NCI-H2171 (cell line): ENCODE results near the gene PLEKHD1.

Source experiments
- DNase-seq: peaks from one replicate; lab custom pipeline; 2025; lab: John Stamatoyannopoulos, UW

Gene PLEKHD1

DNA sequence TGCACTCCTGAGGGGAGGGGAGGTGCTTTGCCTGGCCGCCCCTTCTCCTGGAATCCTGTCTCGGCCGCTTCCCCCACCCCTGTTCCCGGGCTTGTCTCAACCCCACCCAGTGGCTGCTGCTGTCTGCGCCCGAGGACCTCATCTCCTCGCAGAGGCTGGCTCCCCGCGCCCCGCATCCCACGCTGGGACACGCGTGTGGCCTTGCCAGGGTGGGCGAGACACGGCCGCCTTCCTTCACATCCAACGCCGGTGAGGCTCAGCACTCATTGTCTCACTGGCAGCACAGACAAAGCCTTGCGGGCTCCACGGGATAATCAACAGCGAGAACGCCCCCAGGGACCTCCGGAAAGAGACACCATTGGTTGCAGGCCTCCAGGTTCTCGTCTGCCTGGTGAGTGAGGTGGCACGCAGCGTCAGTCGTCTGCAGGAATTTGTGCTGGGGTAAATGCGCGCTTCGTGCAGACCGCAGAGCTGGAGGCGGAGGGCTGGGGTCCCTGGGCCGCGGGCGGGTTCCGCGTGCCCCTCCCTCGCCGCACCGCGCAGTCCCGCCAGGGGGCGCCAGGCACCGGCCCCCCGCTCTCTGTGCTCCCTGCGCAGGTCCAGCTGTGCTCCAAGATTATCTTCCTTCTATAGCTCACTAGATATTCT is 63.3 kb downstream of the PLEKHD1 start:
- no peak for DNase-seq

DNA sequence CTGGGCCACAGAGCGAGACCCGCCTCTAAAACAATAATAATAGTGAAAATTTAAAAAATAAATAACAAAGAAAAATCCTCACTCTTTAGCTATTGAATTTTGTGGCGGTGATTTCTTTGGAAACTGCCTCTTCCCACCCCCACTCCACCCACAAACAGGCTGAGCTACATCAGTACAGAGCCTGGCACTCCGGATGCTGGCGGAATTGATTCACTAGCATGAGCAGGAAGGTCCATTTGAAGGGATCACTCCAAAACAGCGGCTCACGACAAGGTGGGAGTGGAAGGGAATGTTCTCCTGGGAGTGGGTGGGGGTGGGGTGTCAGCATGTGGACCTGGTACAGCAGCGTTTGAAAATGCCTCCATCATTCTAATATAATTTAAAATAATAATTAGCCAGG is 64.0 kb downstream of the PLEKHD1 start:
- no peak for DNase-seq

DNA sequence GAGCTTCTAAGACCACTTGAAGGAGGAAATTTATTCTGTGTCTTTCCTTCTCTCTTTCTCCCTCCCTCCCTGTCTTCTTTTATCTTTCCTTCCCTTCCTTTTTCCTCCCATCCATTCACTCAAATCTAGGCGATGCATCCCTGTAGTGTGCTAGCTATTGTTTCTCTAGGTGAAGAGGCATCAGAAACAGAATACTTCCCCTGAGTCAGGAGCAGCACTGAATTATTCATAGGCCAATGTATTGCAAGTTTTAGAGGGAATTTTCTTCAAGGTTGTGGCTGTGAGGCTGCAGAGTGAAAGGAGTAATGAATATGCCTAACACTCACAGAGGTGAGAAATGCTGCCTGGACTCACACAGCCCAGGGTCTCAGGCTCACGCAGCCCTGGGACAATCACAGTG is 67.0 kb downstream of the PLEKHD1 start:
- no peak for DNase-seq

DNA sequence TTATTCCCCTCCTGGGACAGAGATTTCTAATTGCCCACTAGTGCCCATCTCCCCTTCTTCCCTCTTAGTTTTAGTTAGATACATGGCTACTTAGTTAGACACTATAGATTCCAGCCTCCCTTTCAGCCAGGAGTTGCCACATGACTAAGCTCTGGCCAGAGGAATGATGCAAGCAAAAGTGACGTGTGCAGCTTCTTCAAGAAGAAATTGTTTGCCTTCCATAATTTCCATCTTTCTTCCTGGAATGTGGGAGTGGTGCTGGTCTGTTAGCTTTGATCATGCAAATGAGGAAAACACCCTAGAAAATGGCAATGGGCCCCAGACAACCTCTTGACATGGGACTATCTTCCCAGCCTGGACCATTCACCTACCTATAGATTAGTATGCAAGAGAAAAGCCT is 68.7 kb downstream of the PLEKHD1 start:
- DNase-seq = no peak

DNA sequence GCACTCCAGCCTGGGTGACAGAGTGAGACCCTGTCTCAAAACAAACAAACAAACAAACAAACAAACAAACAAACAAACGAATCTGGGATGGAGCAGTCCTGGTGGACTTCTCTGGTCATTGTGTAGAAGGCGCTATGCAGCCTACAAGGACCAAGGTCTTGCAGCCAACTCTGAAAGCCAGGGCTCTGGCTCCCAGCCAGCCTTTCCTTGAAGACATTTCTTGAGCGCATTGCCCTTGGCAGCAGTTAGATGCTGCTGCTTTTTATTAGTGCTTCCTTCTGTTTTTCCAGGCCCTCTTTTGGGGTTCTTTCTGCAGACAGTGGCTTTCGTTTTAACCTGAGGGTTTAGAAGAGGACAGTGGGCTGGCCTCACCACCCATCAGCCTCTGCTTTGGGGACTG is 70.0 kb downstream of the PLEKHD1 start:
- no peak for DNase-seq

DNA sequence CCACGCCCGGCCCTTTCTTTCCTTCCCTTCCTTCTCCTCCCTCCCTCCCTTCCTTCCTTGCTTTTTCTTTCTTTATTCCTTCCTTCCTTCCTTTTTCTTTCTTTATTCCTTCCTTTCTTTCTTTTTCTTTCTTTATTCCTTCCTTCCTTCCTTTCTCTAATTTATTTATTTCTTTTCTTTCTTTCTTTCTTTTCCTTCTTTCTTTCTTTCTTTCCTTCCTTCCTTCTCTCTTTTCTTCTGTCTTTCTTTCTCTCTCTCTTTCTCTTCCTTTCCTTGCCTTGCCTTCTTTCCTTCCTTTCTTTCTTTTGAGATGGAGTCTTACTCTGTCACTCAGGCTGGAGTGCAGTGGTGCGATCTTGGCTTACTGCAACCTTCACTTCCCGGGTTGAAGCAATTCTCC is 74.2 kb downstream of the PLEKHD1 start:
- no peak for DNase-seq

DNA sequence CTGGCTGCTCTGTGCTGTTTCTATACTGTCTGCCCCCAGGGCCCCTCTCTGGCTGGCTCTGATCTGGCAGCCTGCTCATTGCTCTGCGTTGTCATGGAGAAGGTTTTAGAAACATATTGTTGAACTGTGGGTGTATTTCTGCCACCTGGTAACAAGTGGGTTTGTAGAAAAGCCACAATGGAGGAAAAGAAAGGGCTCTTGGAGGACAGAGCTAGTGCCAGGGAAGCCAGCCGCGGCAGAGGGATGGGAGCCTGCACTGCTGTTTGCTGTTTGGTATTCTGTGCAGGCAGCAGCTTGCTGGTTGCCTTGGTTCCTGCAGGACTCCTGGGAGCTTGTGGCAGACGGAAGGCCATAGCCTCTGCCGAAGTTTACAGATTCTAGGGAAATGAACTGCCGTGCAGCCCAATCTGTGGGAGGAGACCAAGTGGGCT is 75.1 kb downstream of the PLEKHD1 start:
- peak; percentile 89 for DNase-seq

DNA sequence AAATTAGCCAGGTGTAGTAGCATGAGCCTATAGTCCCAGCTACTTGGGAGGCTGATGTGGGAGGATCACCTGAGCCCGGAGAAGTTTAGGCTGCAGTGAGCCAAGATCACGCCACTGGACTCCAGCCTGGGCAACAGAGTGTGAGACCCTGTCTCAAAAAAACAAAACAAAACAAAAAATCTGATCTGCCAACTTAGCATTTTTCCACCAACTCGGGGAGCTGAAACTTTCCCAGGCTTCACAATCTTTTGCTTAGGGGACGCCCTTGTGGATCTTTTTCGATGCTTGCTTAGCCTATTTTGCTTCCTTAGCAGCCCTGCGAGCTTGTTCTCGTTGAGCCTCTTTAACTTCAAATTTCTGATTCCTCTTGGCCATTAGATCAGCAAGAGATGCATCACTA is 76.3 kb downstream of the PLEKHD1 start:
- DNase-seq = no peak

DNA sequence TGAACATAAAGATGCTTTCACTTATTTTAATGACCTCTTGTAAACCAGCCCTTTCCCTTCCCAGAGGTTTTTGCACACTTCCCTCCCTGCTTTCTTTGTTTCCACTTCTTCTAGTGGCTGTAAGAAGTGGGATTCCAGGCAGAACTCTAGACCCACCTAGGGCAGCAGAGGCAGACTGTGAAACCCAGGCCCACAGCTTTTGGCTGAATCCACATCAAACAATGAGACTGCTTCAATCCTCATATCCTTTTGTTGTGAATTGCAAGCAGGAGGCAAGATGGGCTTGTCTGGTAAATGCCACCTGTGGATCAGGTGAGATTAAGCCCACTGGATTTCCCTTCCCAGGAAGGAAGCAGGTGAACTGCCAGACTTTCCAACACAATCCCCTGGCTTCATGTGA is 77.4 kb downstream of the PLEKHD1 start:
- DNase-seq = no peak

DNA sequence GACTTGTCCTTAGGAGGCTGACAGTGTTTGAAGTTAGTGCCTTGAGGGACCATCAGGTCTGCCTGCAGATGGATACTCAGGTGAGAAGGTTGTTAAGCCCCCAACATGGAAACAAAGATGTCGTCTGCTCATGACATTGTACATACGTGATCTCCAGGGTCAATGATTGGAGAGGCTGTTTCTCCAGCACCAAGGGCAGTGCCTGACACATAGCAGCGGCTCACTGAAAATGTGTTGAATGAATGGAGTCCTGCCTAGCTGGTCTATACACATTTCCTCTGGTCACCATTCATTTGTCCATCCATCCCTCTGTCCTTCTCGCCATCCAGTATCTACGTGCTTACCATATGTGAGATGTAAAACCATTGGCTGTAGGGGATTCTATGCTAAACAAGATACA is 83.0 kb downstream of the PLEKHD1 start:
- DNase-seq = no peak

DNA sequence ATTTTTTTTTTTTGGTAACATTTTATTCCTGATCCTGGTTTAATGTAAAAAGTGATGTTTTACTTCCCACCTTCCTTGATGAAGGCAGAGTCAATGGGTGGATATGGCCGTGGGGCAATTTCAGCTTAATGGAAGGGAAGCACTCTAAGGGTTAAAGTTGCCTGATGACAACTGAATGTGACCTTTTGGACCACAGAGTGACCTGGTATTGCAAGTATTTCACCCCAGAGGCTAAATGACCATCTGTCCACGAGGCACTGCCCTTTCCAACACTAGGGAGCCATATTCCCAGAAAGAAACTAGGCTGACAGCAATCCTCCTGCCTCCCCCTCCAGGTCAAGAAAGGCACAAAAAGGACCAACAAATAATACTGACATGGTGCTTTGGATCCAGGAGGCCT is 85.3 kb downstream of the PLEKHD1 start:
- no peak for DNase-seq

DNA sequence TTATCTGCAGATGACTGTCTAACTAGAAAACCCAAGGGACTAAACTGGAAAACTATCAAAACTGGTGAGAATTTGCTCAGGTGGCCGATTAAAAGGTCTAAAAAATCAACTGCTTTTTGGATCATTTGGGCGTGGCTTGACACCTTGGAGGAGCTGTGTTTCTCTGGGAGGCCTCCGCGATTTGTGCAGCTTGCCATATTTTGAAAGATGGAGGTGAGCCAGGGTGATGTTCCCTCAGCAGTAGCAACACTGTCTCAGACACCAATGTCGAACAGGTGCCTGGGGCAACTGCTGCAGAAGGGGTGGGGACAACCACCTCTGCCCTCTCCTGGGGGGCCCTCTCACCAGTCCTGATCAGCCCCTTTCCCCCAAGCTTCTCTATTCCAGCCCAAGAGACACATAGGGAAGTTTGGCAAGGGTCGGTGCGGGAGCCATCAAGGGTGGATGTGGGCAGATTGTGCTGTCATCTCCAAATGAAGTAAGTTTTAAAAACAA is 86.4 kb downstream of the PLEKHD1 start:
- DNase-seq = no peak

DNA sequence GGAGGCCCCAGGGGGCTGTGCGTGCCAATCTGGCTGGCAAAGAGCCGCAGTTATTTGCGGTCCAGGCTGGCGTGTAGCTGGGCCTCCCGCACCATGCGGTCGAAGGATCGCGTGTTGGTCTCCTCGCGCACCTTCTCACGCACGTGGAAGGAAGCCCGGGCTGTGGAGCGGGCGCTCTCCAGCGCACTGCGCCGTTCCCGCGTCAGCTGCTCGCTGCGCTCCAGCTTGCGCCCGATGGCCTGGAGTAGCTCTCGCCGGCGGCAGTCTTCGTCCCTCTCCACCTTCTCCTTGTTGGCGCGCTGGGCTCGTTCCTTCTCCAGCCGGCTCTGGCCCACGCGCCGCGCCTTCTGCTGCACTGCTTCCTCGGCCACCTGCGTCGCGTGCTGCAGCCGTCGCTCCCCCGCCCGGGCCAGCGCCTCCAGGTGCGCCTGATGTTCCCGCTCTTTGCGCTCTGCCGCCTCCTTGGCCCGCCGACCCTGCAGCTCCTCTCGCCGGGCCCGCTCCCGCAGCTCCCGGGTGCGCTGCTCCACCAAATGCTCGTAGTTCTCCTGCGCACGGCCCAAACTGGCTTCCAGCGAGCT is 87.0 kb downstream of the PLEKHD1 start:
- DNase-seq = no peak

DNA sequence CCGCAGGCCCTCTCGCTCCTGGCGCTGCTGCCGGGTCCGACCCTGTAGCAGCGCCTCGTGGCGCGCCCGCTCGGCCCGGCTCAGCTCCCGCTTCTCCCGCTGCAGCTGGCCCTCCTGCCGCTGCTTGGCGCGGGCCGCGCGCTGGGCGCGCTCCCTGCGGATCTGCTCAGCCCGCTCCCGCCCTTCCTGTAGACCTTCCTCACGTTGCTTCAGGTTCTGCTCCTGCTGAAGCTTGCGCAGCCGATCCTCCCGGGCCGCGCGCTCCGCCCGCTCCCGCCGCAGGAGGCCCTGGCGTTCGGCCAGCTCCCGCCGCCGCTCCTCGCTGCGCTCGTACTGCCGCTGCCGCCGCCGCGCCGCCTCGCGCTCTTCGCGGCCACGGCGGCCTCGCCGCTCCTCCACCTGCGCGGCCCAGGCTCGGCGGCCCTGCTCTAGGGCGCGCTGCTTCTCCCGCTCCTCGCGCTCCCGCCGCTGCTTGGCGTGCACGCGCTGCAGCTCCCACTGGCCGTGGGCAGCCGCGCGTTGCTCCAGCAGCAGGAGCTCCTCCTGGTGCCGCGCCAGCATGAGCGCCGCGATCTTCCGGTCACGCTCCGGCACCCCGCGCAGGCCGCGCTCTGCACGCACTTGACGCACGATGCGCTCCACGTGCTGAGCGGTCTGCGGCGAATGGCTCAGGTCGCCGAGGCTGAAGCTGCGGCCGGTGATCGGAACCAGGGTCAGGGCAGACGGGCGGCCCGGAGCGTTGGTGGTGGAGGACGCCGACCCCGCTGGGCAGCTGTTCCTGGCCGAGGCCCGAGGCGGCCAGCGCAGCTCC is 87.7 kb downstream of the PLEKHD1 start:
- no peak for DNase-seq

DNA sequence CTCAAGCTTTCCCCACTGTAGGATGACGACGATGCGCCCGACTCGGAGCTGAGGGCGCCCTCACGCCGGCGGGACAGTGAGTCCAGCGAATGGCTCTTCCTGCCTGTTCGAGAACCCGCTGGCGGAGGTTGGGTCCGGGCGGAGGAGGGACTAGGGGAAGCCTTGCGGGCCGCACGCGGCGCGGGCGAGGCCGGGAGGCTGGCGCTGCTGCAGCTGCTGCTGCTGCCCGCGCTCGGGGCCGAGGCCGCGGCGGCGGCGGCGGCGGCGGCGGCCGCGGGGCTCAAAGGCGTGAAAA is 88.3 kb downstream of the PLEKHD1 start:
- DNase-seq = no peak

DNA sequence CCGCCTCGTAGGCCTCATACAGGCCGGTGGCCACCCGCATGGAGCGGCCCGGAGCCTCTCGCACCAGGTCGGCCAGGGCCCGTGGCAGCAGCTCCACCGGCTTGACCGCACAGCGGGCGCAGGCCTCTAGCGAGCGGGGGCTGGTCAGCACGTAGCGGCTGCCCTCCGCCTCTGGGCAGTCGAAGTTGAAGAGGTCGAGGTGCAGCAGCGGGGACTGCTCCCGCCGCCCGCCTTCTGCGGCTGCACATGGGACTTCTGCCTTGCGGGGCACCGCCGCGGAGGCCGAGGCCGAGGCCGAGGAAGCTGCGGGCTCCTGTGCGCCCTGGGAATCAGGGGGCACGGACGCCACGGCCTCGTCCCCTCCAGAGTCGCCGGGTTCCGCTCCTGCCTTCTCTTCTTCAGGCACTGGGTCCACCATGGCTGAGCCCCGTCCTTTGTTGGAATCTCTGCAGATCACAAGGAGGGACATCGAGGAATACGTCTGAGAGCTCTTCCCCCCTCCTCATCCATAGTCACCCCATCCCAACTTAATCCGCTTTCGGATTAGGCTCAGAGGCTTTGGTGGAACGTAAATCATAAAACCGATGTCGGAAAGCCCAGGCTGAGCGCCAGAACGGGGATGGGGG is 88.8 kb downstream of the PLEKHD1 start:
- DNase-seq = no peak

DNA sequence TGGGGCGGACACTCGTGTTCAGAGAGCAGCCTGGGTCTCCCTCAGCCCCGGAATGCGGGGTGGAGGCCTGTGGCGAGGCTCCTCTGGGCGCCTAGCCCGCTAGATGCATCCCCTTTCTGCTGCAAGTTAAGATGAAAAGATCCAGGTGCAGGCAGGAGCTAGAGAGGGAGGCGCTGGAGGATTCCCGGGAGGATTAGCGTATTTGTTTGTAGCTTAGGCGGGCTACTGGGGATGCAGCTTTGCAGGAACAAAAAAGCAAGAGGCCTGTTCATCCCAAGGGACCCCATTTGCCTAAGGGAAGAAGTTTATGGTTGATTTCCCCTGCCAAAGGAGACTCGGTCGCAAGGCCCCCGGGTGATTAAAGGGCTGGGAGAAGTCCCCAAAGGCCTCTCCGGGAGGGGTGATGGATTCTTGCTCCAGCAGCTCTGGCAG is 89.3 kb downstream of the PLEKHD1 start:
- DNase-seq = peak; percentile 100

DNA sequence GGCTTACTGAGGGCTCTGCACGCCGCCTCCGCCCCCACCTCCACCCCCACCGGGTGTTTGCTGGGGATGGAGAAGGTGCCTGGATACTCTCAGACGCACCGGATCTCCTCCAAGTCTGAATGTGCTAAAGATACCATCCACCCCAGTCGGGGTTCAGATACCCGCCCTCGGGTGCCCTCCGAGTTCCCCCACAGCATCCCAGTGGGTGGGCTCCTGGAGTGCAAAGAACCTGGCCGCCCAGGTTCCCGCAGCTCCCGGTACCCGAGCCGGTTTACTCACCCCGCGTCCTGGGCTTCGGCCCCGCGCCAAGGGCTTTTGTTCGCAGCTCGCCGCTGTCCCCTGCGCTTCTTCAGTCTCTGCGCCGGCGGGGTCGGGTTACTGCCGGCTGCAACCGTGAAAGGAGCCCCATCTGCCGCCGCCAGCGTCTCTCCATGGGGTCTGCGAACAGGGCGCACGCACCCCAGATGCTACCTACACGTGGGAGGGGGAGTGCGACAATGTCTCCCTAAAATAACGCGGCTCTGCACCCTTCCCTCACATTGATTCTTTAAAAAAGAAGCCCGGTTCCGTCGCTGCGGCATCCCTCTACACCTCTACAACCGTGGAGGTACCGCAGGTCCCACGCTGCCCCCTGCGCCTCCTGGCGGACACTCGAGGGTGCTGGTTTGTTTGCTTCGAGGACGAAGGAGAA is 89.9 kb downstream of the PLEKHD1 start, which contains the start of gene CCDC177:
Gene CCDC177 (minus strand): TSS at position 609 of the 691 bp plus-strand sequence. CDS start 1,249 bp downstream, outside the sequence.
- DNase-seq = peak; percentile 92

DNA sequence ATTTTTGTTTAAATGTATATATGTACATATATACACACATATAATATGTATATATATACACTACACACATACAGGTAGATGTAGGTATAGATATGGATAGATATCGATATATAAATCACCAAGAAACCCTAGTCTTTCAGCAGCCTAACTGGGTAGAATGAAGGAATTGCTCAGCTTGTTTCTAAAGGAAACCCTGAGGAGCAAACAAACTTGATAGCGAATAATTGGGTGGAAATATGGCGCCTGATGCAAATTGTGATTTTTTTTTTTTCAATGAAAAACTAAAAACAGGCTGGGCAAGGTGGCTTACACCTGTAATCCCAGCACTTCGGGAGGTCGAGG is 90.4 kb downstream of the PLEKHD1 start:
- no peak for DNase-seq

DNA sequence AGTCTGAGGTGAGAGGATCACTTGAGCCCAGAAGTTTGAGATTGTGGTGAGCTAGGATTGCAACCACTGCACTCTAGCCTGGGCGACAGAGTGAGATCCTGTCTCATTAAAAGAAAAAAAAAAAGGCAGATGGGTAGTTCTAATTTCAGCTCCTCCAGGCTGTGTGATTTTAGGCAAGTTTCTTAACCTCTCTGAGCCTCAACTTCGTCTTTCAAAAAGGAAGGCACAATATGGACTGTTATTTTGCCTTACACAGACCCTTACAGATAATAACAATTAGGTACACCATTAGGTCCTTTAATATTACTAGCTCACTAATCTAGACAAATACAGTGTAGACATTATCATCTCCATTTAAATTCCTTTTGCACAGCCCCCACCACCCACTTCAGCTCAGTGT is 94.9 kb downstream of the PLEKHD1 start:
- DNase-seq = no peak

DNA sequence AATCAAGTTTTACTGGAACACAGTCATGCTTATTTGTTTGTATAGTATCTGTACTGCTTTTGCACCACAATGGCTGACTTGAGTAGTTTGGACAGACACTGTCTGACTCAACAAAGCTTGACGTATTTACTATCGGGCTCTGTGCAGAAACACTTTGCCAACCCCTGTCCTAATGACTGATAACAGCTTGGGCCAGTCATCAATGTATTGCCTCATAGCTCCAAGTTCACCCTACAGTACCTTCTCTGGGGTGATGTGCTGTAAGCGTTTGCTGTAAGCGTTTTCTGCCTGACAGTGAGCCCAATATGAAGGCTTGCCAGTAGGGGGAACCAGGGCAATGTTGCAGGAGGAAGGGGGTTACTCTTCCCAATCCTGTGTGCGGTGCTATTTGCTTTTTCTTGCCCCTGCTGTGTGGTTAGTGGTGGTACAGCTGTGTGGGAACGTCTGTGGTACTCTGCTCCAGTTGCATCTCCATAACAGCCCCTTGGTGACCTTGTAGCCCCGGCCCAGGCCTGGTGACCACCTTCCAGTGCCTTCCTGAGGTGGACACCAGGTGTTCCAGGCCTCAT is 95.6 kb downstream of the PLEKHD1 start:
- DNase-seq = peak; percentile 35
